ENCODE measurements around the gene HAPLN1.

HAPLN1 gene

DNA sequence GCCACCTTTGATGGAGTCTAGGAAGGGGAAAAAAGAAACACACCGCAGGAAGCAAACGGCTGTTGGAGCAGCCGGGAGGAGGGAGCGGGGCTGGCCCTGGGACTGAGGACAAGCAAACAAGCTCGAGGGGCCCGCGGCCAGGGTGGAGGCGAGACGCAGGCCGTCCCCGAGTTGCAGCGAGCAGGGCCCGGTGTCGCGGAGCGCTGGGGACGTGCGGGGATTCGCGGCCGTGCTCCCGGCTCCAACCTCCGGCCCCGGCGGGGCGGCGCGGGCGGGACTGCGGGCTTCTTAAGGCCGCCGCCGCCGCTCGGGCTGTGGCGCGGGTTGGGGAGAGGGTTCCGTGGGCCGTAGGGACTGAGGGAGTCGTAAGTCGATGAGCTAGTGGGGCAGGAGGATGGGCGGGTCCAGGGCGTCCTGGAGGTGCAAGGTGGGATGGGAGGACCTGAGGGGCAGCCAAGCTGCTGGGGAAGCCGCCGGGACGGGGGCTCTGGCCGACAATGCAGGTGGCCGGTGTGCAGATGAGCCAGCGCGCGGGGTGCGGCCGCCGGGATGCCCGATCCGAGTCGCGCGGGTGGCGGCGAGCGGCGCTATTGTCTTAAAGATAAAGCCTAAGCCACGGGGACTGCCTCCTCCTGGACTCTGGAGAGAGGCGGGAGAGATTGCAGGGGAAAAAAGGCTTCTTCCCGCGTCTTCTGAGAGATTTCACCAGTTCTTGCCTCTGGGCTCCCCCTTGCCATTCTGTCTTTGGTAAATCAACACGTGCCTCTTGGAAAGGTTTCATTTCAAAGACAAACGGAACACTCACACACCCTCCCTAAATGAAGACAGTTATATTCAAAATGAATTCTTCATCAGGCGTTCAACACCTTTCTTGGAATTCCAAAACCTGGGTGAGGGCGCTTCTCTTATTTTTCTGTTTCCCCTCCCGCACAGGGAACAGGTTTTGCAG, 1.6 kb upstream of the HAPLN1 start:
- in situ Hi-C loops (cut with MboI; ENCODE audit: low pct_unique_long_range_greater_than_20kb, low sequenced_read_pairs, unreplicated experiment), result no loop called here

GRCh38 chr5:83718936-83719495, 1.6 kb downstream of the HAPLN1 start:
- in situ Hi-C loops (cut with MboI; ENCODE audit: low pct_unique_long_range_greater_than_20kb, low sequenced_read_pairs, unreplicated experiment), result no loop called here
- DNase-seq (ENCODE audit: low spot score), result no peak
- no peak for TF ChIP-seq CTCF (IDR thresholded peaks at IDR 0.05; ENCODE audit: extremely low read depth, insufficient read depth, missing control alignments)

More for the DNA sequence above, 1.6 kb upstream of the HAPLN1 start:
- DNase-seq (ENCODE audit: low spot score), result peak; percentile 76
- TF ChIP-seq CTCF (IDR thresholded peaks at IDR 0.05; ENCODE audit: extremely low read depth, insufficient read depth, missing control alignments), result peak; percentile 65

- in situ Hi-C loops (cut with MboI; ENCODE audit: low pct_unique_long_range_greater_than_20kb, low sequenced_read_pairs, unreplicated experiment), result no loop called here
- peak; percentile 75 for DNase-seq (ENCODE audit: low spot score)
- peak; percentile 72 for TF ChIP-seq CTCF (IDR thresholded peaks at IDR 0.05; ENCODE audit: extremely low read depth, insufficient read depth, missing control alignments)
These were observed 2.3 kb downstream of the HAPLN1 start for GRCh38 chr5:83718195-83718825.

DNA sequence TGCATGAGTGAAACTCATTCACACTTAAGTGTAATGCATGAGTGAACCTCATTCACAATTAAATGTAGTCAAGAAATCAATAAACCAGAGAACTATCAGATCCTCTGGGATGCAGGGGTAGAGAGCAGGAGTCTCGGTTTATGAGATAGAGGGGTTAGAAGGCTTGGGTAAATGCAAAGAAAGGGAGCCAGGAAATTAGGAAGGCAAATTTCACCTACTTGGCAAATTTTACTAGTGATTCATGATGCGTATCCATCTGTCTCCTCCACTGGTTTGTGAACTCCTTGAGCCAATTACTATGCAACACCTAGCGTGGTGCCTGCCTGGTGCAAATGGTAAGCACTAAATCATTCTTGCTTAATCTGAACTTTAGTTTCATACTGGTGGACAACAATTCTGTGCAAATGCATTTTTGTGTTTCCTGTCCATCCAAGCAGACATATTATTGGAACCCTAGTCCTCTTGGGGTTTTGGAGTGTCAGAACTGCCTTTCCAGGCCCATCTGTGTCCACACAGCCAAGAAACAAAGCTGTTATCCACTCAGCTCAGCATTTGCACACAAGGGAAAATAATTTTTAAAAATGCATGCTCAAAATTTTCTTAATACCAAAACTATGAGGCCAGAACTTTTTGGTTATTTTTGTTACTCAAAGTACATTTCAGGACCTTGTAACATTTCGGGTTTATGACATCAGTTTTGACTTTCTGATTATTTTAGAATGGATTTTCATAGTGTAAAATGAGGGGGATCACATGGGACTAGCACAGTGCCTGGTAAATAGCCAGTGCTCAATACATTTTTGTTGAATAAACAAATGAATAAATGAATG, 5.2 kb downstream of the HAPLN1 start:
- TF ChIP-seq CTCF (IDR thresholded peaks at IDR 0.05; ENCODE audit: extremely low read depth, insufficient read depth, missing control alignments), result no peak
- DNase-seq (ENCODE audit: low spot score), result no peak
- in situ Hi-C loops (cut with MboI; ENCODE audit: low pct_unique_long_range_greater_than_20kb, low sequenced_read_pairs, unreplicated experiment), result no loop called here

DNA sequence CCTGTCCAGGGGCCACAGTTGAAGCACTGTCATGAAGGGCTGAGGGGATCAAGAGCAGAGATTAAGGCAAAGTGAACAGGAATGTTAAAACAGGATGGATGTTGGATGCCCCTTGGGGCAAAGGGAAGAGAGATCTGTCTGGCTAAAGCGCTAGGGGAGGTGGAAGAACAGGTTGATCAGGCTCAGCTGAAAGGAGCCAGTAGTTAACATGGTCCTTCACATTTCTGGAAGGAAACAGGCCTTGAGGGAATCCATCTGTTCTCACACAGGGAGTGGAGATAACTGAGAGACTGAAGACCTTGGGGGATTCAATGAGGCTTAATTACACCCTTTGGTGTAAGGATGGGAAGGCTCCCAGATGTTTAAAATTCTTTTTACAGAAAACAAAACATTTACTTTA, 5.8 kb downstream of the HAPLN1 start:
- DNase-seq (ENCODE audit: low spot score), result no peak
- in situ Hi-C loops (cut with MboI; ENCODE audit: low pct_unique_long_range_greater_than_20kb, low sequenced_read_pairs, unreplicated experiment), result no loop called here
- TF ChIP-seq CTCF (IDR thresholded peaks at IDR 0.05; ENCODE audit: extremely low read depth, insufficient read depth, missing control alignments), result no peak
